ENCODE results near the gene FAM156B.
"Not testable (repeated sequence)": the region's sequence is repeated elsewhere in the genome, so short reads cannot be mapped to it uniquely, and the experiment has no call there.

FAM156B gene, protein sequence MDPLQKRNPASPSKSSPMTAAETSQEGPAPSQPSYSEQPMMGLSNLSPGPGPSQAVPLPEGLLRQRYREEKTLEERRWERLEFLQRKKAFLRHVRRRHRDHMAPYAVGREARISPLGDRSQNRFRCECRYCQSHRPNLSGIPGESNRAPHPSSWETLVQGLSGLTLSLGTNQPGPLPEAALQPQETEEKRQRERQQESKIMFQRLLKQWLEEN

DNA sequence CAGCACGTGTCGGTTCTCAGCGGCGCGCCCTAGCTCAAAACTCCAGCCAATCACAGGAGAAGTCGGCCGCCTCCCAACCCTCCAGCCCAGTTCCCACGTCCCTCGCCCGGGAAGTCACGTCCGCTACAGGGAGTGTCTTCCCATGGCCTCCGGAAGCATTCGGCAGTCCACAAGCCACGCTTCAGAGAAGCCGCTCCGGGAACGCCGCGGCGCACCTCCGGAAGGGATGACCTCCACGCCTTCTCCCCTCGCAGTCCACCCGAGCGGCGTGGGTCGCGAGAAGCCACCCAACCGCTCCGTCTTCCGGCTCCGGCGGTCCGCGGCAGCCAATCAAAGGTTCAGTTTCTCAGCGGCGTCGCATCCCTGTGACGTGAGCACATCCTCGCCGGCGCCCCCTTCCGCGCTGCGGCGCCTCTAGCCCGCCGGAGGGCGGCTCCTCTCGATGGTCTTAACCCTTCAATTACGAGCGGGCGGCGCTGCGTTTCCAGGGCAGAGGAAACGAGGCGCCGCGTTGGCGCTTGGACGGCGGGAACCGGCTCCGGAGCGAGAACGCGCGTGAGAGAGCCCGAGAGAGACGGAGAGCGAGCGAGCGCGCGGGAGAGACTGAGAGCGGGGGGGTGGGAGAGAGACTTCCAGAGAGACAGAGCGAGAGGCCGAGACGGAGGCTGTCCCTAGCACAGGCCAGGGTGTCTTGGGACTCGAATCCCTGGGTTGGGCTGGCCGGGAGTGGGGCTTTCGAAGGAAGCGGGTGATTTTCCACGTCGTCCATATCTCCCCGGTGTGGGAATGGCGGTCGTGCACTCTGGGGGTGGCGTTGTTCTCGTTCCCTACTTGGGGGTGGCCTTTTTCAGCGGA, at the start of gene FAM156B:
TSS of gene FAM156B (plus strand) at position 476 of the 855 bp plus-strand sequence. CDS start 9,896 bp downstream, outside the sequence.
- not testable (repeated sequence) for DNase-seq (ENCODE audit: low spot score)

DNA sequence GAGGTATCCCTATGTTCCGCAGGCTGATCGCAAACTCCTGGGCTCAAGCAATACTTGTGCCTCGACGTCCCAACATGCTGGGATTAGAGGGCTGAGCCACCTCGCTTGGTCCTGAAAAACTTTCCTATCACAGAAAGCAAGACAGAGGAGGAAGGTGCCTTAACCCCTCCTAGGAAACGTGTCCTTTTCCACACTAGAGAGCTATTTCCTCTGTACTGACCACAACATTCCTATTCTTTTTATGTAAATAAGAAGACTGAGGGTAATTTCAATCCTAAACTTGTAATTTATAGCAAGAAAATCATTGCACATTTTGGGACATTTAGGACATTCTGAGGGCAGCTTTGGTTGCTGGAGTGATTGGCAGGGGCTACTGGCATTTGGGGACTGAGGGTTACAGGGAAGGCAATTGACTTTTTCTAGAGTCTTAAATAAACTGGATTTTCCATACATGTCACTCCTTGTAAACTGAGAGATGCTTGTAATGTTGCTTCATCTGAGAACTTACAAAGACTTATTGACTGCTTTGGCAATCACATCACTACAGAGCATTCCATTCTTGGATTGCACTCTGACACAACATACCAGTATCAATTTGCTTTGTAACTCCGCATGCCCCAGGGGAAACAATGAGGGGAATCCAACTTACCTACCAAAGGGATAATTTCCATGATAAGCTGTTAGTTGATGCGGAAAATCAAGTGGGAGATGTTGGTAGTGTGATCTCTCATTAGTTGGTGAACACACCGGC, 44.8 kb upstream of the FAM156B start:
- no peak for DNase-seq (ENCODE audit: low spot score)

DNA sequence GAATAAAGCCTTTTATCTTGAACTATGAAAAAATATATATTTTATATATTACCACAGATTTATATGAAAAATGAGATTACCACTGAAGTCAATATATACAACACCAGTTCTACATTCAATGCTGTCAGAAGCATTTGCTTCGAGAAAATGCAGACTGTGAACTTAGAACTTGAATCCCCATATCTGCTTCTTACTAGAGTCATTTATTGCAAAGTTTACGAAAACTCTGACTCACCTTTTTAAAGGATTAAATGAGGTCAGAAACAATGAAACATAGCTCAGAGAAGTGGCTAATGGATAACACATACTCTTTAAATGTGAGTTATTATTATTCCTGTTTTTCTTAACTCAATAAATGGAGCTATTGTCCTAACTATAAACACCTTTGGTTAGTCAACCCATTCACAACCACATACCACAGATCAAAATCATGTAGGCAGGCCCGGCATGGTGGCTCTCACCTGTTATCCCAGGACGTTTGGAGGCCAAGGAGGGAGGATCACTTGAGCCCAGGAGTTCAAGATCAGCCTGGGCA, 40.1 kb upstream of the FAM156B start:
- DNase-seq (ENCODE audit: low spot score) = not testable (repeated sequence)

DNA sequence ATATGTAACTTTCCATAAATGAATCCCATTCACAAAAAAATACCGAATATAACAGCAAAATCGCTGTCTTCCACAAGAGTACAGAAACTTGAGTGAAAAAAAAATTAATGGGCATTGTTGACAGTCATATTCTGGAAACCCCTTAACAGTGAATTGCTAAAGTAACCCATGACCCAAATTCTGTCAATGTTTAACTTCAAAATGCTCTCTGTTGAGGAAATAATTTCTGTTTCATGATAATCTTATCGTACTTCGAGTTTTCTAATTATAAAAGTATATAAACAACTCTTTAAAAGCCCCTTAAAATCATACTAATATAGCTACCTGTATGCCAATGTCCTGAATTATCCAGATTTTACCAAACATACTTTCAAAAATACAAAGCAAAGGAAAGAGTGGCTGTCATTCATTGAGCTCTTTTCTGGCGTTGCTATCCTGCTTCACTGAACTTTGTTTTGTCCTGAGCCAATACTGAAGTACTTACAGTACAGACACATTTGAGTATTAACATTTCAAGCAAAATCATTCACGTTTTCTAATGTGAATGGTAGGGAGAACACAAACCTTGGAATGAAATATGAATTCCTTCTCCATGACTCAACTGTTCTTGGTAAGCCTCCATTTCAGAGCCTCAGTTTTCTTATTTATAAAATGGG, 31.7 kb upstream of the FAM156B start:
- no peak for DNase-seq (ENCODE audit: low spot score)

DNA sequence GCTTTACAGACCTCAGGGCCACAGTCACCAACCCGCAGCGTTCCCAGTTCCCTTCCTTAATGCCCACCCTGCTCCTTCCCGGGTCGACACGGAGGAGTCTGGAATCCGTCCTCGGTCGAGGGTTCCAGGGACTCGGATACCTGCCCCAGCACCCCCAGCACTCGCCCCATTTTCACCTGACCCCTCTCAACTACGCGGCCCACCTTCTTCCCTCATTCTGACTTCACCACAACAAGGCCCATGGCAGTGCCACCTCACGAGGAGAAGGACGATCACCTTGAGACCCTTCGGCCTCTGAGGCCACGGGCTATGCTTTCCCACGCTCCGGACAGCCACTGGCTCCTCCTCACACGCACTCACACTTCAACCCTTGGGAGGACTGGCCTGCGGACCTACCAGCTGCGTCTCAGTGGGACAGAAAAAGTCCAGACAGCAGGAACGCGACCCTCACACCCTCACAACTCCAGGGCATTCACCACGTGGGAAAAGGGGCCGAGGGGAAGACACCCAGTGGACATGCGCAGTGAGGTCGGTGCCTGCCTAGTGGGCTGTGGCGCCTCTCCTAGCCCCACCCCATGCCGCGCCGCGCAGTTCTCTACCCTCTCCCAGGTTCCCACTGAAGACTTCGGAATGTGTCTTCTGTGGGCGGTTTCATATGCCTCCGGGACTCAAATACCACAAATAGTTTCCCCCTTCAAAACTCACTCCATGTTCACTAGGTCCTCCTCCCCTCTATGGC, 29.4 kb upstream of the FAM156B start, which contains the start of gene XAGE3:
TSS of gene XAGE3 (minus strand) at position 474 of the 739 bp plus-strand sequence. CDS start 950 bp downstream, outside the sequence.
- DNase-seq (ENCODE audit: low spot score) = no peak

DNA sequence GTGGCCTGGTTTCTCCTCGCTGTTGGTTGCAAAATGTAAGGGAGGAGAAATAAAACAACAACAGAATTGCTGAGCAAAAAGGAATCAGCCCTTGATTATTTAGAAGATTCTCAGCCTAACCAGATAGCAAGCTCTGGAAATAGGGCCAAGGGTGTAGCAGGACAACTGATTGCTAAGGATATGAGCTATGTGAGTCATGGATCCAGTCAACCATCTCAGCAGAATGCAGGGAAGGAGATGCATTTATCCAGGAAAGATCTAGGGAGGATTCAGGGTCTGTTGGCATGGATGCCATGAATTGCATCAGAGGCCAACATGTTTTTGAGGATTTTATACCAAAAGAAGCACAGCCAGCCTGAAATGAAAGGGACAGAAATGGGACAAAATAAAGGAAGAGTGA, 27.1 kb upstream of the FAM156B start:
- DNase-seq (ENCODE audit: low spot score) = no peak

DNA sequence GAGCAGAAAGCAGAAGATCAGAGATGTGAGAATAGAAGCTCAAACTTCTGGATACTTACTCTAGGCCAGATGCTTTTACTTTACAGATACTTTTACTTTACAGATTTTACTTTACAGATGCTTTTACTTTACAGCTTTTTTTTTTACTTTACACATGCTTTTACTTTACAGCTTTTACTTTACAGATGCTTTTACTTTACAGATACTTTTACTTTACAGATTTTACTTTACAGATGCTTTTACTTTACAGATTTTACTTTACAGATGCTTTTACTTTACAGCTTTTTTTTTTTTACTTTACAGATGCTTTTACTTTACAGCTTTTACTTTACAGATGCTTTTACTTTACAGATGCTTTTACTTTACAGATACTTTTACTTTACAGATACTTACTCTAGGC, 23.3 kb upstream of the FAM156B start:
- not testable (repeated sequence) for DNase-seq (ENCODE audit: low spot score)

DNA sequence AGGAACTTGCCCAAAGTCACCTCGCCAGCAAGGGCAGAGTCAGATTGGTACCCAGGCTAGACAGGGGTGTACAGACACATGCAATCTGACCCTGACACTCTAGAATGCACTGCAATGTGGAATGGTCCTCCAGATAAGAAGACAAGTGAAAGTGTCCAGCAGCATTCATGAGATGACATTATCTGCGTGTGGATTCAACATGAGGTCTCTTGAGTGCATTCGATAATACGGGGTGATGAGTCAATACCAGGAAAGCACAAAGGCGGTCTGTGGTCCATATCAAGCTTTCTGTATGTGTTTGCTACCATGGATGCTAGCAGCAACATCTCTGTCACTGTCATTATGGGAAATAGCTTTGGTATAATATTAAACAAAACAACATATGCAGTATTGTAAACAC, 22.5 kb upstream of the FAM156B start:
- no peak for DNase-seq (ENCODE audit: low spot score)

DNA sequence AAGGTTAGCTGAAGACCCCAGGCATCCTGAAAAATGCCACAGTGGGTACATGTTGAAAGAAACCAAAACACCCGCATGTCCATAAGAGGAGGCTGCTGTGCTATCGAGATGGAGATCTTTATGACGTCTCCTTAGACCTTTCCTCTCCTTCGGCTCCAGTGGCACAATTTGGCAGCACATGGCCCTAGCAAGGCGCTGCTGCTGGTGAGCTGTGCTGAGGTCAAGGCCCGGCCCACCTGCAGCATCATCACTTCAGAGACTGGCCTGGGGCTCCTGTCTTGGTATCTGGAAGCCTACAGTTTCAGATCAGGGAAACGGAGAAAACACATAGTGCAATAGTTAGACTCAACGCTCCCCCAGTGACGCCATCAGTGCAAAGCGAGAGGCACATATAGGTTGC, 21.7 kb upstream of the FAM156B start:
- DNase-seq (ENCODE audit: low spot score) = not testable (repeated sequence)

DNA sequence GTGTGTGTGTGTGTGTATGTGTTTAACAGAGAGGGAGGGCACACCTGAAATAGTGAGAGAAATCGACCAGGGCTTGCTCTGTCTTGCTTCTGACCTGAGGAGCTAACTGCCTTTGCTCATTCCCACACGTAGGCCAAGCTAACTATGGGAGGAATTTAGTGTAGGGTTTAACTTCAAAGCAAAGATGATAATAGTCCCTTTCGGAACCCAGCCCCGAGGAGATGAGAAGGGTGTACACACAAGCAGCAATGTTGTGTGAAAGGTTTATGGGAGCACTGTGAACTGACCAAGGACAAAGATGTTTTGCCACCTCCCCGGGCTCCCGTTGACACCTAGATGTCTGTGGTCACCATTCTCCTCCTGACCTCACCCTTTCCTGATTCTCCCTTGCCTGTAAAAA, 20.7 kb upstream of the FAM156B start:
- DNase-seq (ENCODE audit: low spot score) = not testable (repeated sequence)

DNA sequence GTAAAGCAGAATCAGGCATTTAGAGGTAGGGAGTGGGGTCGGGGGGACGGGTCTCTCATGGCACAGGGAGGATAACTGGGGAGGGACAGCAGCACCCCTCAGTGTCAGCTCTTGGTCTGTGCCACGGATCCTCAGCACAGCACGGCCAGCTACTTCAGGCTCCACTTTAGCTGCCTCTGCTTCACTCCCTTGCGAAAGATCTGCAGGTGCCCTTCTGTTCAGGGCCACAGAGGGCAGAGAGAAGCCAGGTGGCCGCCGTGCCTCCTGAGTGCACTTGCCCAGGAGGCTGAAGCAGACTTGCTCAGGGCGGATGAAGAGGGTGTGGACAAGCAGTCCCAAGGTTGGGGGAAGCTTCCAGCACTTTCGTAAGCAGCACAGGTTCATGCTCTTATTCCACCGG, 9.7 kb upstream of the FAM156B start:
- not testable (repeated sequence) for DNase-seq (ENCODE audit: low spot score)

DNA sequence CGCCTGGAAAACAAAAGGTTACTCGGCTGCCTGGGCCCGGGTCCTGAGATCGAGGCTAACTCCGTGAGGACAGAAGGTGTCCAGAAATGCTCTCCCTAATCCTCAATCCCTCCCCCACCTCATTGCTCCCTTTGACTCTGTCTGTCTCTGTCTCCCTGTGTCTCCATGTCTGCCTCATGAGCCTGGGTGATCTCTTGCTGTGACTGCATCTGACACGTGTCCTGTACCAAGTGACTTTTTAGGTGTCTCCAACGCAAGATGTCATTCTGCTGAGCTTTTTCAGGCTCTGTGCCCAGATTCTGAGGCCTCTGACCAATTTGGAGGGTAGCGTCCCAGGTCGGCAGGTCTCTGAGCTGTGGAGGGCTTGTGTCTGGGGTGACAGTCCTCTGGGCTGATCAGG, 9.0 kb upstream of the FAM156B start:
- DNase-seq (ENCODE audit: low spot score) = not testable (repeated sequence)

DNA sequence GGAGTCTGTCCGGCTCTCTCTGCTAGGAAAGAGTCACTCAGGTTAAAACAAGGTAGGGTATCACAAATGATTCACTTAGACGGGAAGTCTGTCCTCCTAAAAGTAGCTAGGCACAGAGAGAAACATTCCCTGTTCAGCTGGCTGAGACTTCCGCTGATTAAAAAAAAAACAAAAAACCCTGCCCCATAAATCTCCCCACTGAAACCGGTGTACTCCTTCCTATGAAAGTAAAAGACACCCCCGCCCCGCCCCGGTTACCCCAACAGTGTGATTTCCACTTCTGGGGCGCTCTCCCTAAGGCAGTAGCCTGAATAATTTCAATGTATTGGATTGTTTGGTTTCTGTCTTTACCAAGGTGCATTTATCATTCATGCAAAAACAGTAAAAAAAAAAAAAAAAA, 692 bp upstream of the FAM156B start:
- DNase-seq (ENCODE audit: low spot score) = not testable (repeated sequence)

DNA sequence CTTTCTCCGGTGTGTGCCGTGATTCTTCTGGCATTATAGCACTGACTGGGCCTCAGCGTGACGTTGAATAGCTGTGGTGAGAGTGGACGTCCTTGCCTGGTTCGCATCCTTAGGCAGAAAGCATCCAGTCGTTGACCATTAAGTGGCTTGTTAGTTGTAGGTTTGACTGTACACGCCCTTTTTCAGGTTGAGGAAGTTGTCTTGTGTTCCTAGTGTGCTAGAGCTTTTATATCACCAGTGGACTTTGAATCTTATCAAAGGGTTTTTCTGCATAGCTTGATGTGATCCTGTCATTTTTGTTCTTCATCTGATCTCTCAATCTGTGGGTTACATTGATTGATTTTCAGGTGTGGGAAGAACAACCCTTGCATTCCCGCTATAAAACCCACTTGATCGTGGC, 8.4 kb downstream of the FAM156B start:
- not testable (repeated sequence) for DNase-seq (ENCODE audit: low spot score)

DNA sequence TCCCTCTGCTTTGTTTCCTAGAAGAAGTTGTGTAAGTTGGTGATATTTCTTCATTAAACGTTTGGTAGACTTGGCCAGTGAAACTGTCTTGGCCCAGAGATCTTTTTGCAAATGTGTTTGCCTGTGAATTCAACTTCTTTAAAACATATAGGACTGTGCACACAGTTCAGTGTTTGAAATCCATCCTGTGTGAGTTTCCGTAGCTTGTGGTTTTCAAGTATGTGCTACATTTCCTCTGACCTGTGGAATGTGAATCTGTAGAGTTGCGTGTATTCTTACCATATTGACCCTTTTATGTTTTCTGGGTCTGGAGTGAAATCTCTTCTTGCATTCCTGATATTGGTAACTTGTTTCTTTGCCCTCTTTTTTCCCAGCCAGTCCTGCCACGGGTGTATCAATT, 8.9 kb downstream of the FAM156B start:
- DNase-seq (ENCODE audit: low spot score) = not testable (repeated sequence)

DNA sequence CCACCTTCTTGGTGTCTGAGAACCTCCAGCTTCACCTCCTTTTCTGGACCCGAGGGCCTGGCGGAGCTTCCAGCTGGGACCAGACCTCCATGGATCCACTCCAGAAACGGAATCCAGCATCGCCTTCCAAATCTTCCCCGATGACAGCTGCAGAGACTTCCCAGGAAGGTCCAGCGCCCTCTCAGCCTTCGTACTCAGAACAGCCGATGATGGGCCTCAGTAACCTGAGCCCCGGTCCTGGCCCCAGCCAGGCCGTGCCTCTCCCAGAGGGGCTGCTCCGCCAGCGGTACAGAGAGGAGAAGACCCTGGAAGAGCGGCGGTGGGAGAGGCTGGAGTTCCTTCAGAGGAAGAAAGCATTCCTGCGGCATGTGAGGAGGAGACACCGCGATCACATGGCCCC, 10.0 kb downstream of the FAM156B start:
- not testable (repeated sequence) for DNase-seq (ENCODE audit: low spot score)

DNA sequence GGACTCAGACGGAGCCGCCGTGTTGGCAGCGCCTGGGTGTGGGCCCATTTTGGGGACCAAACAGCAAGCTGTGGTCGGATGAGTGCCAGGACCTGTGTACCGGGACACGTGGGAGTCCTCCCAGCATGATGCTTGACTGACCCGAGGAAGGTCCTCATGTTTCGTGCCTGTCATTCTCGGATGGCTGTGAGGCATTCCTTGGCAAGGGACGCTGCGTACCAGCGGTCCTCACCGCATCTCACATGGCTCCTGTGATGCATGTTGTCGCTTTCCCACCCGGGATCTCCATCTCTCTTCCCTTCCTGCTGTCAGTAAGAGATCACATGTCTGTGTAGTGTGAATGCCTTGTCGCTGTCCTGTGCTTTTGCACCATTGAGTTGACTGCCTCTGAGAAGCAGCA, 10.8 kb downstream of the FAM156B start:
- DNase-seq (ENCODE audit: low spot score) = not testable (repeated sequence)

DNA sequence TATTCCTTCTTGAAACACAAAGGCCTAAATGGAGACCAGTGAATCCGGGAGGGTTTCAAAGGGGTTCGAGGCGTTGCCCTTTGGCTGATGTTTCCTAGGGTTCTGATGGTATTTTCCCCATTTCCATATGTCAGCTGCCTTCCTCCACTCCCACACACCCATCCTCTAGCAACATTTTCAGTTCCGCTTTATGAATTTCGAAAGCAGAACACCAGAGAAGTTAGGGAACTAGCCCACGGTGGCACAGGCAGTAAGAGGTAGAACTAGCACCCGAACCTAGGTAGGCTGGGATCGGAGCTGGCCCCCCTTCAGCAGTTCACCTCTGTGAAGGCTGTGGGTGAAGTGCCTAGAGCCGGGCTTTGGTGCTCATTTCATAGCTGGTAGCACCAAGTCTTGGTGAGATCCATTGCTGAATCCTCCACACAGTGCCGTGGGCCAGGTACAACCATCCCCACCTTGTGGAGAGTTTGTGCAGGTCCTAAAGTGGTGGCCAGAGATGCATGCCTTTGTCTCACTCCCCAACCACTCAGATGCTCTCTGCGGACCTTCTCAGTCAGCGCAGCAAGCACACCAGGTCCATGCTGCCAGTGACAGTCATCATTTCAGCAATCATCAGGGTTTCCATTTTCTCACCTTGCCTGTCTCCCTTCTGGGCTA, 12.3 kb downstream of the FAM156B start:
- not testable (repeated sequence) for DNase-seq (ENCODE audit: low spot score)

DNA sequence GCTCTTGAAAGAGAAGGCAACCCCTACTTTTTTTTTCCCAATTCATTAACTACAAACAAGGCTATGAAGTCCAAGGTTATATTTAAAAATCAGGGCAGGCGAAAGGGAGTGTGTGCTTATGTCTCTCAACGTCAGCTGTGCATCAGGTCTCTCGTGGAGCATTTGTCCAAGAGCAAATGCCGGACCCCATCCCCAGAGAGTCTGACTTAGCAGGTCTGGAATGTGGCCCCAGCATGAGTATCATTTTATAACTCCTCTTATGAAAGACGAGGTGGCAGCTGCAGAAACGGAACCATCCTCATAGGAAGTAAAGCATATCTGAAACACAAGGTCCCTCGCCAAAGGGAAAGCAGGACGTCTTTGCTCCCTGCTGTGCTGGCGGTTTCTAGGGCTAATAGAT, 16.6 kb downstream of the FAM156B start:
- DNase-seq (ENCODE audit: low spot score) = not testable (repeated sequence)

DNA sequence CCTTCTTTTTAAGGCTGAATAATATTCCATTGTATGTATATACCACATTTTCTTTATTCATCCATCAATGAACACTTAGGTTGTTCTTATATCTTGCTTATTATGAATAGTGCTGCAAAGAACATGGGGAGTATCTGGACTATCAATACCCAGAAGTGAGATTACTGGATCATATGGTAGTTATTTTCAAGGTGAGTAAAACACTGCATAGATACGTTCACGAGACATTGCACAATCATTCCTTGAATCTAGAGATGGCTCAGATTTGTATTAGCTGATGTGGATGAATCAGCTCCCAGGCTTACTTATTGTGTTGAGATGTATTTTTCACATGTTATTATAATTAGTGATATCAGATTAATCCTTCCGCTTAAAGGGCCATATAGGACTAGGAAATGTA, 17.6 kb downstream of the FAM156B start:
- not testable (repeated sequence) for DNase-seq (ENCODE audit: low spot score)
